ENCODE data around the gene HGFAC. TPM values are rescaled to one million over a fixed set of nuclear protein-coding genes. Genes with fewer than 3 reads are reported as not detected.

The HGFAC gene
- polyA plus RNA-seq, 1 donor = 3.0 TPM

GRCh38 chr4:3489451-3489962 lies 47.7 kb downstream of the HGFAC start:
- no peak for DNase-seq

GRCh38 chr4:3491681-3492405 lies 50.1 kb downstream of the HGFAC start:
- no peak for DNase-seq

GRCh38 chr4:3492741-3493719 lies 51.3 kb downstream of the HGFAC start:
- DNase-seq = no peak

GRCh38 chr4:3493720-3494461 lies 52.1 kb downstream of the HGFAC start:
- no peak for DNase-seq

GRCh38 chr4:3494462-3494871 lies 52.7 kb downstream of the HGFAC start:
- no peak for DNase-seq

DNA sequence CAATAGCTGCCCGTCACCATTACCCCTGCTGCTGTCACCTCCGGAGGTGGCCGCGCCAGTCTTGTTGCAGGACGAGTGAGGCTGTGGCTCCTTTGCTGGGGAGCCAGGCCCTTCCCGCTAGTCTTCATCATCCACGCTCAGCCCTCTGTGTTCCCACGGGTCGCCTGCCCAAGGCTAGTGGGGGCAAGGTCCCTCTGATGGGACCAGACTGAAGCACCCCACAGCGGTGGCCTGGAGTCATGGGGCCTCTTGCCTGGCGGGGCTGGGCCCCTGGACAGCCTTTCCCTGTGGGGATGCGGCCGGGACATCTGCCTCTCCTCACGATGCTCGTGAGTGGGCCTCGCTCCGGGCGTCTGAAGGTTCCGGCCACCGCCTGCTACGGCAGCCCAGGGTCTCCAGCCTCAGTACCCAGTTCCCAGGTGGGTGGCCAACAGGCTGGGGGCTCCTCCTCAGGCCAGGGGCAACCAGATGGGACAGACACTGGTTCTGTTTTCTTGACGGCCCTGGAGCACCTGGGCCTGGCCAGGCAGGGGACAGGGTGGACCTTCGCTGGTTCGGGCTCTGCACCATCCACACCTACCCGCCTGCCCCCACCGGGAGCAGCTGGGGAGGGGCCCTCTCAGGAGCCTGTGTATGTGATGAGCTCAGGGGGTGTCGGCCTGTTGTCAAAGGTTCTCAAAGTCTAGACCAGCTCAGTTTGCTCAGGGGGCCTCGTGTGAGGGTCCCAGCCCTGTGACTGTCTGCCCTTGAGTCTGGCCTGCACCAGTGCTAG lies 53.6 kb downstream of the HGFAC start:
- no peak for DNase-seq

GRCh38 chr4:3496021-3496420 lies 54.3 kb downstream of the HGFAC start:
- no peak for DNase-seq

GRCh38 chr4:3497095-3497494 lies 55.3 kb downstream of the HGFAC start:
- DNase-seq = no peak

DNA sequence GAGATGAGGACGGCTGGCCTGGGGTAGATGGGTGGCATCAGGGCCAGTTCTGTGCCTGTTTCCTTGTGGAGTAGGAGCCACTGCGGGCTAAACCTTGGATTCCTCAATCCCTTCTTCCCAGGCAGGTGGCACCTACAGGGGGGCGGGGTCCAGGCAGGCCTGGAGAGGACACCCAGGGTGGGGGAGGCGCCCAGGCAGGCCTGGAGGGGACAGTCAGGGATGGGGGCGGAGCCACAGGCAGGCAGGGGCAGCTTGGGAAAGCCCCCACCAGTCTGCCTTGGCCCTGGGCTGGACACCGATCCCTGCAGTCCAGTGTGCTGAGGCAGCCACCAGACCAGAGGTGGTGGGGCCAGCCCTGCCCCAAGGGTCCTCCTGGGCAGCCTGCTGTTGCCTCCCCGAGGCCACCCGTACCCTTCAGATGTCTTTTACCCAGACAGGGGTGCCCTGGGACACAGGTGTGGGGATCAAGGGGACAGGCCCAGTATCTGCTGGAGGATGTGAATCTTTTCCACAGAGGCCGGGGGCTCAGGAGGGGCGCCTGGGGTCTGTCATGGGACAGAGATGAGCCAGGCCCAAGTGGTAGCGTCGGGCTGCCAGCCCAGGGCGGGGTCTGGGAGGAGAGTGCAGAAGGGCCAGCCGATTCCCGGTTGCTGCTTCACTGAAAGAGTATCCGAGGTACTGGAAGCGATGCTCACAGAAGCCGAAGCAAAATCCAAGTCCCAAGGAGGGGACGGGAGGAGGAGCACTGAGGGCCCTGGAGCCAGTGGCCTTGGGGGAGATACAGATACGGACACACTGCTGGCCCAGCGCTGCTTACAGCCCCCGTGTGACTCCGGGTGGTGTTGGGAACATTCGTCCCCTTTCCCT lies 56.0 kb downstream of the HGFAC start:
- DNase-seq = no peak

GRCh38 chr4:3498407-3498806 lies 56.6 kb downstream of the HGFAC start:
- DNase-seq = no peak

Other genes starting within 250 kb of the HGFAC start
- 1.0 TPM for gene MSANTD1, start 192.8 kb upstream of the HGFAC start, polyA plus RNA-seq (ENCODE audit: insufficient read length)
- gene RGS12, start 148.9 kb upstream of the HGFAC start, polyA plus RNA-seq (ENCODE audit: insufficient read length) = 48.7 TPM
- 21.0 TPM for gene DOK7, start 21.3 kb downstream of the HGFAC start, polyA plus RNA-seq (ENCODE audit: insufficient read length)
- gene LRPAP1, start 90.5 kb downstream of the HGFAC start, polyA plus RNA-seq (ENCODE audit: insufficient read length) = 73.9 TPM

All from hindlimb muscle (tissue), 1 donor.